Chondrocyte (in vitro differentiated cells): Measurements from ENCODE around the gene GLI3. TPM values are rescaled to one million over a fixed set of nuclear protein-coding genes. Genes with fewer than 3 reads are reported as not detected.

Experiments
- DNase-seq: peaks from one replicate; pipeline ENCODE4 v3.0.0; 2021; ENCODE audit warnings: mixed read lengths, low spot score
- H3K27ac Mint-ChIP-seq: one replicate; pipeline ENCODE4 v1.8.0; 2021; ENCODE audit warnings: mild to moderate bottlenecking, moderate library complexity, mixed read lengths; ENCODE audit not compliant: unreplicated experiment
- H3K27me3 Mint-ChIP-seq: 2 replicates; pipeline ENCODE4 v1.8.0; 2021; ENCODE audit warnings: low read depth, mixed read lengths
- H3K36me3 Mint-ChIP-seq: 2 replicates; pipeline ENCODE4 v1.8.0; 2021; ENCODE audit warnings: low read depth, mixed read lengths
- H3K4me1 Mint-ChIP-seq: 2 replicates; pipeline ENCODE4 v1.8.0; 2021; ENCODE audit warnings: low read depth, mild to moderate bottlenecking, mixed read lengths
- H3K4me3 Mint-ChIP-seq: one replicate; pipeline ENCODE4 v1.8.0; 2021; ENCODE audit warnings: mild to moderate bottlenecking, moderate library complexity, mixed read lengths; ENCODE audit not compliant: unreplicated experiment
- H3K9me3 Mint-ChIP-seq: 2 replicates; pipeline ENCODE4 v1.8.0; 2021; ENCODE audit warnings: low read depth, mixed read lengths
- CTCF ChIP-seq: fragments of 200-600 bp; sonication (generic); IDR thresholded peaks from 2 replicates; pipeline ENCODE4 v1.5.0; 2021; ENCODE audit warnings: antibody characterized with exemption, mild to moderate bottlenecking, moderate library complexity
- total RNA-seq: library from RNA; stranded (reverse); gene quantifications from 3 replicates; pipeline ENCODE4 v1.2.1, GENCODE V29; 2021

The GLI3 gene
- total RNA-seq, 1 donor from 2014 or later: 11.7 TPM

DNA sequence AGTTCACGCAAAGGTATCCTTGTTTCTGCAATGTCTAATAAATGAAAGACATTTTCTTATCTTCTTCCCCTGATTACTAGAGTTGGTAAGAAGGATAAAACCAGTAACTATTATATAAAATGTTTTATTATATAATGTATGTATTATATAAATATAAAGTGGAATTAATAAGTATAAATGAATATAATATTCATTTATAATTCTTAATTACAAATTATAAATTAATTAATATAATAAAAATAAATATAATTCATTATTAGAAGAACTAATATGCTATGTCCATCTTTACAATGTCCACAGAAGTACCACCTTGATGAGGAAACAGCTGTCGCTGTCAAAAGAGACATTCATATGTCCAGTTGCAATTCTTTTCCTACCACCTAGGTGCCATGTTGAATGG is 177.7 kb downstream of the GLI3 start:
- Mint-ChIP-seq H3K4me1 (no peaks in the 10 kb centered on the region), H3K4me3 (no peak overlapping the region), H3K36me3 (no peaks in the 10 kb centered on the region), H3K27ac (no peak overlapping the region), H3K27me3 (no peaks in the 10 kb centered on the region), H3K9me3 (no peaks in the 10 kb centered on the region)
- no peak for DNase-seq
- no peak for TF ChIP-seq CTCF

DNA sequence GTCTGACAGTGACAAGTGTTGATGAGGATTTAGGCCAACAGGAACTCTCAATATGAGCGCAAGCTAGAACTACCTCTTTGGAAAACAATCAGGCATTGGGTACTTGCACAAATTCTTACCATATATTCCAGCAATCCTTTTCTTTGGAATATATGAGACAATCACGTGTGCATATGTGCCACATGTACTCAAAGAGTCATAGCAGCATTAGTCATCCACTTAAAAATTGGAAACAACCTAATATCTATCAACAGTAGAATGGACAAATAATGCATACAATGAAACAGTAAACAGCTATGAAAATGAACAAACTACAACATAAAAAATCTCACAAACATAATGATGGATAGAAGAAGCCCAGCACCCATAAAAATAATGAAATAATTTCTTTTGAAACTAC is 179.7 kb downstream of the GLI3 start:
- Mint-ChIP-seq H3K4me1 (peaks cover 7% of the 10 kb centered on the region), H3K9me3 (no peaks in the 10 kb centered on the region), H3K4me3 (no peak overlapping the region), H3K27me3 (no peaks in the 10 kb centered on the region), H3K27ac (no peak overlapping the region), H3K36me3 (no peaks in the 10 kb centered on the region)
- no peak for DNase-seq
- no peak for TF ChIP-seq CTCF

DNA sequence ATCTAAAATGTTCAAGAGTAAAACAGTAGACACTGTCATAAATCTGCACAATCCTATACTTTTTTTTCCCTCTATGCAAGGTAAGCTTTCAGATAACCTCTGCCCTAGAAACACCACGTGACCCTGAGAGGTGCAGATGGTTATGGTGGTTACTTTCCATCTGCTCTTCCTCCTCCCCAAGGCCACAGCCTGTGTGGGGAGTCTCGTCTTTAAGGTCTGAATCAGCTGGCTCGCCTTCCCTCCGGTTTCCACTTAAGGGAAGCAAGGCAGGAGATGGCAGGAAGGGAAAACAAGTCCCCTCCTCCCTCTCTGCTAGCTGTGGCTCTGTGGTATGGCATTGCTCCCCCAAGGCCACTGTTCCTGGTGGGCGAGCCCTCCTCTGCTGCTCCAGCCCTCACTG is 181.8 kb downstream of the GLI3 start:
- no peak for TF ChIP-seq CTCF
- Mint-ChIP-seq H3K27me3 (no peaks in the 10 kb centered on the region), H3K4me3 (no peak overlapping the region), H3K9me3 (no peaks in the 10 kb centered on the region), H3K27ac (no peak overlapping the region), H3K4me1 (peaks cover 7% of the 10 kb centered on the region), H3K36me3 (no peaks in the 10 kb centered on the region)
- no peak for DNase-seq

DNA sequence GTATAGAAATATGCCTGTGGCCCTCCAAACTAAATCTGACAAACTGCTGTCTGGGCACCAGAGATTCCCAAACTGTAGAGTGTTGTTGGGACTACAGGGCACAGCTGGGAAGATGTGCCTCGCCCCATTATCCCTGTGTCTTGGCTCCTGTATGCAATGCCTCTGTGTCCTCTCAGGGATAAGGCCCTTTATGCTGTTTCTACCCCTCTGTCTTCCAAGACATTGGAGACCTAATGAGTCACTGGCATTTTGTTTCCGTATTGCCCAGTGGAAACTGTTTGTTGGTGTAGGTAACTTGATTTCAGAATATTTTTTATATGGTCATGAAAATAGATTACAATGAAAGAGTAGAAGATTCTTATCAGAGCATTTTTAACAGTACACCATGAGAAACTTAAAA is 183.2 kb downstream of the GLI3 start:
- no peak for TF ChIP-seq CTCF
- H3K4me3 Mint-ChIP-seq: no peak overlapping the region
- no peak for DNase-seq

DNA sequence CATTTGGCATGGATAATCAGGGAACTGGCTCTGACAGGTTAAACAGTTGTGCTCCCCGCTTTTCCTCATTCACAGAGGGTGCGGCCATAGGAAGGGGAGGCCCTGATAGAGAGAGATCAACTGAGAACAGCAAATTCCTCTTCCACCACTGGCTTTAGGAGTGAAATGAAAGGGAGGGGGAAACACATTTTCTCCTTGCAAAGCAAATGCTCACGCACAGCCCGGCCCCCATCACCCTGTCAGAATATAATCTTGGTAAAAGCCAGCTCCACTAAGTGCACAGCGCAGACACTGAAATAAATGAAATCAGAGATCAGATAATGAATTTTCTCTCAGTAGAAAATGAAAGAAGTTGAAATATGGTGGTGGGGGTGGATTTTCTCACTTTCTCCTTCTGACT is 187.2 kb downstream of the GLI3 start:
- Mint-ChIP-seq H3K27ac (no peak overlapping the region), H3K4me1 (peaks cover 19% of the 10 kb centered on the region), H3K36me3 (peaks cover 4% of the 10 kb centered on the region), H3K27me3 (no peaks in the 10 kb centered on the region), H3K4me3 (no peak overlapping the region), H3K9me3 (no peaks in the 10 kb centered on the region)
- DNase-seq: no peak
- no peak for TF ChIP-seq CTCF

More for the DNA sequence above, 183.2 kb downstream of the GLI3 start:
- Mint-ChIP-seq H3K4me1 (peaks cover 7% of the 10 kb centered on the region), H3K9me3 (no peaks in the 10 kb centered on the region), H3K27ac (peak overlapping the region; percentile 33), H3K27me3 (no peaks in the 10 kb centered on the region), H3K36me3 (no peaks in the 10 kb centered on the region)
